Iris pigment epithelial cell (primary cell): Measurements from ENCODE around the gene KDM4E.
A peak's percentile ranks its signal among the peaks of the same experiment; 100 is the strongest.

Source experiments
- DNase-seq: peaks from one replicate; pipeline ENCODE4 v3.0.0-alpha.2; 2011; ENCODE audit warnings: low read depth

Gene KDM4E

DNA sequence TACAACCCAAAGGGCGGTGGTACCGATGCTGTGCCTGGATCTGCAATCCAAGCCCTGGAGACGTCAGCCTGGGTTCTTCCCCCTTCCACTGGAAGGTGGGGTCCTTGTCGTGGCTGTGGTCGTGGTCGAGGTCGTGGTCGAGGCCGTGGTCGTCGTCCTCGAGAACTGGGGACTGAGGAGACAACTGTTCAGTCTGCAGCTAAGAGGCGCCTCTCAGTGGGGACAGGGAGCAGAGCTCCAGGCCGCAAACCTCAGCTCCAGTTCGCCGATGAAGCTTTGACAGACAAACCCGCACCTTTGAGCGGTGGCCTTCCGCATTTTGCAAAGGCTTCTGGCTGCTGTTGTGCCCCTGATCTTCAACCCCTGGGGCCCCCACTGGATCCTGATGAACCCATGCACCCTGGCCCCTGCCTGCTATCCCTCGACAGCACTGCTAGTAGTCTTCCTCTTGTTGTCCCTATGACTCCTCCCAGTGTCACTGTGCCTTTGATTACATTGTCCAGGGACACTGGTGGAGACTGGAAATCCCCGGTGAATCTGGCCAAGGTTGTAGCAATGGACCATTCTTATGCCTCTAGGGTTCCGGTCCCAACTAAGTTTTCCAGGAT lies 25.6 kb downstream of the KDM4E start:
- DNase-seq = no peak

DNA sequence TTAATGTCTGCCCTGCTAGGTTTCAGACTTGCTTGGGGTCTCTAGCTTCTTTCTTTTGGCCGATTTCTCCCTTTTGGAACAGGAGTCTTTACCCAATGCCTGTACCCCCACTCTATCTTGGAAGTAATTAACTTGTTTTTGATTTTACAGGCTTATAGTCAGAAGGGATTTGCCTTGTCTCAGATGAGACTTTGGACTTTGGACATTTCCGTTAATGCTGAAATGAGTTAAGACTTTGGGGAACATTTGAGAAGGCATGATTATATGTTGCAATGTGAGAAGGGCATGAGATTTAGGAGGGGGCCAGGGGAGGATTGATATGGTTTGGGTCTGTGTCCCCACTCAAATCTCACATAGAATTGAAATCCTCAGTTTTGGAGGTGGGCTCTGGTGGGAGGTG lies 29.3 kb downstream of the KDM4E start:
- DNase-seq = no peak

DNA sequence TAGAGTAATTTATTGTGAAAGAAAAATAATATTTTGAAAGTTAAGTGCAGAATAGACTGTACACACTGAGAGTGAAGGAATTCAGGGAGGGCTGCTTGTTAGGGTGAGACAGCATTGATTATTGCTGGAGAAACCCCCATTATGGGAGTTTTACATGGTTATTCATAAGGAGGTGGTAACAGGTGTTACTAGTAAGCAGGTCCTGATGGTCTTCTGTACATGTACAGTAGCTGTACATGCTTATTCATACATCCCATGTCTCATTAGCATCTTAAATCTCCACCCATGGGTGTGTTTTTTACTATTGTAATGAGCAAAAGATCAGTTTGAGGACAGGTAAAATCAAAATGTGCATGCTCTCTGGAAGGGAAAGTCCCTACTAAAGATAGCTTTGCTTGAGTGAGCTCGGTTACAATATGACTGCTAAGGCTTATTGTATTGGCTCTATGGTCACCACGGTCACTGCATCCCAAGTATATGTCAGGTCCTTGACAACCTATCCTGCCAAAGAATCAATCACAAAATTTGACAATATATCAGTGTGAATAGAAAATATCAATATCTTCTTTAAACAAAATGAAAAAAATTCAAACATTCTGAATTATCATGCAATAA lies 30.3 kb downstream of the KDM4E start:
- DNase-seq = no peak

DNA sequence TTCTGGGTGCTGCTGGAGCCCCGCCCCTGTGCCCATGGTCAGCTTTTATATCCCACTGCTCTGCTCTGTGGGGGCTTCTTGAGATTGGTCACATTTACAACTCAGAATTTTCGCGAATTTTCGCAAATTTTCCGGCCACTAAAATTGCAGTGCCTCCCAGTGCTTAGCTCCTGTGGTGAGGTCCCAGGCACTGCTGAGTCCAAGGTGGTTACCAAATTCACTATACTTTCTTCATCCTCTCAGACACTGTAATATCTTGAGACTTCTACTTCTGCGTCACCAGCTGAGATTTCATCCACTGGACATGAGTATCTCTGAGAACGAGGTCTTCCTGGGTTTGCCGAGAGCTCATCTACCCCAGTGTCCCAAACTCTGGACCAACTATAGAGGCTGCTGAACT lies 32.9 kb downstream of the KDM4E start:
- no peak for DNase-seq

DNA sequence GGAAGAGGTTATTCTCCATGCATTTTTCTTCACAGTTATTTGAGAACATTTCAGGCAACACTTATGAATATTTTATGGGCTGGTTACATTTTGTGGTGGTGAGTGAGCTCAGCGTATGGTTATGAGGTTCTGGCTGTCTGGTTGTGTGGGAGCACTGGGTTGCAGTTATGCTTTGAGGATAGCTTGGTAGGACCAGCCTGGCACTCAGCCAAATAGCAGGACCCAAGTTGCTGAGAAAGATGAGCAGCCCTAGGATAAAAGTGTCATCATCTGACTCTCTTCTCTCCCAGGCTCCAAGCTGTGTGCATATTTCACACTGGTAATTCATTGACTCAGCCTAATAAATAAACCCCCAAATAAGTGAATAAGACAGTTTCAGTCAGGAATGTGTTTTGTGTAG lies 33.6 kb downstream of the KDM4E start:
- no peak for DNase-seq

DNA sequence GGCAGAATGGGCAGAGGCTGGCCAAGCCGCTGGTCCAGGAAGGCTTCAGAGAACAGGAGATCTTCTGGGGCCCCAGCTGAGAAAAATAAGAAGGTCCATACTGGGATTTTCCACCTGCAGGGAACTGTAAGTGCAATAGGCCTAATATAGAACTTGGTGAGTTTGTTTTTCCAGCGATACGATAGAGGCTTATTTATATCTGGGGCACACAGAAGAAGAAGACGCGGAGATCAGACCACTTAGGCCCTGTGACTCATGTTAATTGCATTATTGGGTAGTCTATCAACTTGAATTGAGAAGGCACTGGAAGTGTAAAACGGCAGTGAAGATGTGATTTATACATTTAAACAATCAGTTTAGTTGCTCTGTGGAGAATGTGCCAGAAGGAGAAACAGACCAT lies 34.0 kb downstream of the KDM4E start:
- DNase-seq = no peak

DNA sequence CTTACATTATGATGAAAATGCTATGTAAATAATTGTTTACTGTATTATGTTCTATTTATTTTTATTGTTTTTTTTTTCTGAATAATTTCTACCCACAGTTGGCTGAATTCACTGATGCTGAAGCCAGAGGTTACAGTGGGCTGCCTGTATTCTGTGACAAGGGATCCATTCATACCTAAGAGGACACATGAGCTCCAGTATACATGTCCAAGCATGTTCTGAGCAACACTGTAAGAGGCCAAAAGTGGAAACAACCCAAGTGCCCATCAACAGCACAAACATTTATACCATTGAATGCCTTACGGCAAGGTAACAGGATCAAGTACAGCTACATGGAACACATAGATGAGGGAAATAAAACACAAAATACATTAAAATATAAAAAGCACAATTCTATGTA lies 40.3 kb downstream of the KDM4E start:
- DNase-seq = no peak

DNA sequence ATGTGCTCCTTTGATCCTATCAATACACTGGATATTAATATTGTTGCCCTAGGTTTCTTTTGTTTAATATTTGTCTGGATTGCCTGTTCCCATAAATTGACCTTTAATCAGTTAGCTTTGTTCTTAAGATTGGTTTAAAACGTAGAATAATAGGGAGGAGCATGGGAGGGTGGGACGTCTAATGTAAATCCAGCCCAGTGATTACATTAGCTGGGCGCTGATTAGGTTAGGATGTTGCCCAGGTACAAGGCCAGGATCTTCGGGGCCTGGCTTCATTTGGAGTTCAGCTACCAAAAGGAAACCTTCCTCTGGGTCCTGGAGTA lies 41.6 kb downstream of the KDM4E start, which contains the start of gene SRSF8:
TSS of gene SRSF8 (plus strand) at position 204 of the 323 bp plus-strand sequence. CDS start 308 bp downstream, outside the sequence.
- DNase-seq = no peak

DNA sequence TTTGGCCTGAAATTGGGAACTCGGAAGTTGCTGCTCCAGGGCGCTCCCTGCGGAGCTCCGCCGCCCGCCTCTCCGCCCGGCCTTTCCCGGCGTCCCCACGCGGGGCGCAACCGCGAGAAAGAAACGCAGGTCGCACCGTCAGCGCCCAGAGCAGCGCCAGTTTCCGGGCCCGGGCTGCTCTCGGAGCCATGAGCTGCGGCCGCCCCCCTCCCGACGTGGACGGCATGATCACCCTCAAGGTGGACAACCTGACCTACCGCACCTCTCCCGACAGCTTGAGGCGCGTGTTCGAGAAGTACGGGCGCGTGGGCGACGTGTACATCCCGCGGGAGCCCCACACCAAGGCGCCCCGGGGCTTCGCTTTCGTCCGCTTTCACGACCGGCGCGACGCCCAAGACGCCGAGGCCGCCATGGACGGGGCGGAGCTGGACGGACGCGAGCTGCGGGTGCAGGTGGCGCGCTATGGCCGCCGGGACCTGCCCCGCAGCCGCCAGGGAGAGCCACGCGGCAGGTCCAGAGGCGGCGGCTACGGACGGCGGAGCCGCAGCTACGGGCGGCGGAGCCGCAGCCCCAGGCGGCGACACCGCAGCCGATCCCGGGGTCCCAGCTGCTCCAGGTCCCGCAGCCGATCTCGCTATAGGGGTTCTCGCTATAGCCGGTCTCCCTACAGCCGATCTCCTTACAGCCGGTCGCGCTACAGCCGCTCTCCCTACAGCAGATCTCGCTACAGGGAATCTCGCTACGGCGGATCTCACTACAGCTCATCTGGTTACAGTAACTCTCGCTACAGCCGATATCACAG lies 42.2 kb downstream of the KDM4E start:
- peak; percentile 80 for DNase-seq

DNA sequence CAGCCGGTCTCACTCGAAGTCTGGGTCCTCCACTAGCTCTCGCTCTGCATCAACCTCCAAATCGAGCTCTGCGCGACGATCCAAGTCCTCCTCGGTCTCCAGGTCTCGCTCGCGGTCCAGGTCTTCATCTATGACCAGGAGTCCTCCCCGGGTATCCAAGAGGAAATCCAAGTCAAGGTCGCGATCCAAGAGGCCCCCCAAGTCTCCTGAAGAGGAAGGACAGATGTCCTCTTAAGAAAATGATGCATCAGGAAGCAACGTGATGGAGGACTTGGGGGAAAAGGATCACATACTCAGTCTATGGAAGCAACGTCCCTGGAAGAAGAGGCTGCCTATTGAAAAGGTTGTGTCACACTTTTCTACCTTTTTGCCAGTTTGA lies 42.8 kb downstream of the KDM4E start:
- DNase-seq = no peak

DNA sequence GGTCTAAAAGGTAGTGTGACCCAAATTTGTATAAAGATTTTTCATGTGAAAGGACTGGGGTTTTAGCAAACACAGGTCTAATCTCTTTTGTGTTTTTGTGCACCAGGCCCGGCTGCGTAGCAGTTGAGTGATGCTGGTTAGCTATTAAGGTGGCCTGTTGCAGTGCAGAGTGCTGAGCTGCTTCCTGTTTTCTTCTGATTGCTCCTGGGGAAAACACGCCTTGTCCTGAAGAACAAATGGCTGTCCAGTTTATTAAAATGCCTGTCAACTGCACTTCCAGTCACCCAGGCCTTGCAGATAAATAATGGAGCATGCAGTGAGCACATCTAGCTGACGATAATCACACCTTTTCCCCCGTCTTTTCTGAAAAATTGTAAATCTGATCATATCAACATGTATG lies 43.5 kb downstream of the KDM4E start:
- DNase-seq = peak; percentile 98

DNA sequence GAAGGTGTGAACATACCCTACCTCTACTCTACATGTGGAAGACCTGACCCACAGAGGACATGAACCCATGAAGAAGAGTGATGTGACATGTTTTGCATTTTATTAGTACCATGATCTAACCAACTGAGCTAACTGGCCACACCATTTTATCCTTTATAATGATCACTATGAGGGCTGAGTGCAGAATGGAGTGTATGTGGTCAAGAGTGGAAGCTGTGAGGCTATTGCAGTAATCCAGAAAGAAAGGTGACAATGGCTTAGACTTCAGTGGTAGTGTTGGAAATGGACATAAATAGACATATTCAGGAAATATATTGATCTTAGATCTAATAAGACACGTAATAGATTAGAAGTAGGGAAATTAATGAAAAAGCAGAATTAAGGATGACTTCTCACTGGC lies 45.4 kb downstream of the KDM4E start:
- no peak for DNase-seq

DNA sequence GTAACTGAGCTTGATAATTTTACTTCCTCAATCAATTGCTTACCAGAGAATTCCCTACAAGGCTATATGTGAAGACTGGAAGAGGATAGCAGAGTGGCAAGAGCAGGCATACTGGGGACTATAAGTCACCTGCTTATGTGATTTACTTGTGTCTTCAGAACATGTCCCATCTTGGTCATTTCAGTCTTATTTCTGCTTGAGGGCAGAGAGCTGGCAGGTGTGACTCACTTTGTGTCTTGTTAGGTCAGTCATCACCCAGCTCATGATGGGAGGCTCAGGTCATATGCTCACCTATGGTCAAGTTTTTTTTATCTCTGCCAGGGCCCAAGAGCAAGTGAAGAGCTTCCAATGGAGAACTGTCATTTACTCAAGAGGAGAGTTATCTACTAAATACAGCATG lies 47.9 kb downstream of the KDM4E start:
- DNase-seq = no peak

DNA sequence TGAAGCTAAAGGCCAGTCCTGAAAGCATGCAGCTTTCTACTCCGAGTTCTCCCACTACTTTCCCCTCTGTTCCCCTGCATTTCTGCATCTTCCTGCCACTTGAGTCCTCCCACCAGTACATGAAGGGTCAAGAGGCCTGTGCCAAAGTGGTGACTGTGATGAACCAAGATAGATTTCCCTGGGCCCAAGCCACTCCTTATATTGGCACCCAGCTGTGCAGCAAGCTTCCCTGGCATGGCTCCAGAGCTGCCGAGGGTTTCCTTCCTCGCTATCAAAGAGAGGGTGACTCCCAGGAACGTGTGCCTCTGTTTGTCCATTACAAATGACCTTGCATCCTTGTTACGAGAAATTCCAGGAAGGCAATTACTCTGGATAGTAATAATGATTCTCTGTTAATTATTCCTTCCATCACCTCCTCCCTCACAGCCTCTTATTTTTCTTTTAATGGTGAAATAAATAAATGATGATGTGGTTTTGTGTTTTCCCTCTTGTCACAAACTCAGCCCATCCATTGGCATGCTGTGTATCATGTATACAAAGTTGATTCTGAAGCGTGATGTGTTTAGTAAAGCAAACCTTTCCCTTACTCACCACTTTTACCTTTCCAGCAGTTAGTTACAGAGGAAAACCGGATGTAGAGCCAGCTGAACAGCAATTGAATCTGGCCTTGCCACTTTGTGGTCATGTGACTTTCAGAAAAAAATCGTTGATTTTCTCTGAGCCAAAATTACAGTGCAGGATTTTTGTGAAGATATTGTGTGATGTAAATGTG lies 49.9 kb downstream of the KDM4E start:
- no peak for DNase-seq

DNA sequence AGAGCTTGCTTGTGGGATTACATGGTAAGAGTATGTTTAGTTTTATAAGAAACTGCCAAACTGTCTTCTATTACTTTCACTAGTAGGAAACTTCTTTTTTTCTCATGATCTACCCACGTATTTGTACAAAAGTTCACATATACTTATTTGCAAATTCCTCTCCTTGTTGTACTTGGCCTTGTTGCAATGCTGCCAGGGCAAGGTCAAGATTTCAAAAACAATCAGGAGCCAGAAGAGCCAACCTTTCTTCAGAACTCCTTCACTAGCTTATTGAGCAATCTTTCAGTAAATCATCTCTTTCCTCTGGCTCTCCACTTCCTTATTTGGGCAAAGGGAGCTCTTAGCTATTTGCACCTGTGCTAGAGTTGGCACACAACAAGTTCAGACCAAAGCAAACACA lies 51.4 kb downstream of the KDM4E start:
- DNase-seq = peak; percentile 97

DNA sequence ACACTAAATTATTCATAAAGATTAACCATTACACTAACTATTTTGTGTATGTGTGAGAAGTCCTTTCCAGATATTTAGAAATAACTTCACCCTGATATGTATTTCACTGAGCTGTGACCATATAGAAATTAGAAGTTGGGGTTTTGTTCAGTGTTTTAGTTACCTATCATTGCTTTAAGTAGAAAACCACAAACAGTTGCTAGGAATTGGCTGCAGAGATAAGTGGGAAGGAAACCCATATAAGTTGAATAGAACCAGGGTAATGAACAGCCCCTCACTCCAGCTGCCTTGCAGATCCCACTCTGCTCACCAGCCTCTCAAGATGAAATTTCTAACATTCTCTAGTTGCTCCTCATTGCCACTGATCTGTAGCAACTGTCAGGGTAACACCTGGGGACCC lies 51.9 kb downstream of the KDM4E start:
- DNase-seq = no peak
